Stimulated activated memory B cell treated with anti-CD40 and anti-IgM and Interleukin-4, amounts not matched to agents 10 μg/mL and 1 μg/mL and 100 μg/mL, for 72 hours (primary cell): ENCODE data around the gene CHRNB2.
A peak's percentile ranks its signal among the peaks of the same experiment; 100 is the strongest.

Experiments used
- ATAC-seq: fragments of 150-1000 bp; cut with Tn5 transposase; 2 replicates; pipeline ENCODE4 v1.10.0; 2021
- H3K27ac Mint-ChIP-seq: one replicate; pipeline ENCODE4 v1.8.0; 2022; ENCODE audit warnings: mild to moderate bottlenecking, mixed read lengths
- H3K27me3 Mint-ChIP-seq: one replicate; pipeline ENCODE4 v1.8.0; 2022; ENCODE audit warnings: mixed read lengths
- H3K36me3 Mint-ChIP-seq: one replicate; pipeline ENCODE4 v1.8.0; 2022; ENCODE audit warnings: mixed read lengths
- H3K4me1 Mint-ChIP-seq: one replicate; pipeline ENCODE4 v1.8.0; 2022; ENCODE audit warnings: mixed read lengths
- H3K4me3 Mint-ChIP-seq: one replicate; pipeline ENCODE4 v1.8.0; 2022; ENCODE audit warnings: mild to moderate bottlenecking, moderate library complexity, mixed read lengths
- H3K9me3 Mint-ChIP-seq: one replicate; pipeline ENCODE4 v1.8.0; 2022; ENCODE audit warnings: mixed read lengths

The CHRNB2 gene

DNA sequence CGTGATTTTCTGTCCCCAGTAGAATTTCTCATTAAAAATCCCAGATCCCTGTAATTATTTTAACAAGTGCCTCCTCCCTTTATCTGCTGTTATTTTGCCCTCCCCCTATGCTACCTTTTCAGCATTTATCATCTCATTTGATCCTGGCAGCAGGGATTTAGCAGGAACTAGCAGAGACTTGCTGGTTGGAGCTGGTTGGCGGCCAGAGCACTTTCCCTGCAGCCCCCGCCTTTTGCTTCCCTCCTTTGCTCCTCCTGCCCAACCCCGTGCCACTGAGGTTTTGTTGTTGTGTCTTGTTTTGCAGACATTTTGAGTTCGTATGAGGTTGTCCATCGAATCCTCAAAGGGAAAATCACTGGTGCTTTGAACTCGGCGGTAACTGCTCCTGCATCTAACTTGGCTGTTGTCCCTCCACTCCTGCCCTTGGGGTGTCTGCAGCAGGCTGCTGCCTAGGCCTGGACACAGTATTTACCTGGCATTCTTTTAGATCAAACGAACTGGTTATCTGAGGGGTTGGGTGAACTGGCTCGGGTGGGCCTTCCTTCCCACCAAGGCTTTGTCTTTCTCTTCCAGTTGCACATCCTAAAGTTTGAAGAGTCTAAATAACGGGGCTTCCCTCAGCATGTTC, 20.4 kb upstream of the CHRNB2 start:
- no peak overlapping the region for H3K27ac Mint-ChIP-seq

DNA sequence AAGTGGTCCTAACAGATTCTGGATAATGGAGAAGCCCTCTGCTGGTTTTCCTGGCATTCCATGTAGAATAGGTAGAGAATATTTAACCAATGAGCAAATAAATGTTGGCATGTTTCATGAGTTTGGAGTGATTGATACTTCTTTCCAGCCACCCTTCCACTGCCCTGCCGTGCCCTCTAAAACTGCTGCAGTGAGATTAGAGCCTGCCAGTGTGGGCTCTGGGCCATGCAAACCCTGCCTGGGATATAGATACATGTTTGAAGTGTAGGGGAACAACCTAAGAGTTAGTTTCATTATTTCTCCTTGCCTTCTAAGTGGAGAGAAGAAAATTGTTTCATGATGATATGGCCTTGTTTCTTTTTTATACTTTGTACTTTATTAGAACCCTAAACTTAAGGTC, 19.6 kb upstream of the CHRNB2 start:
- H3K9me3 Mint-ChIP-seq: no peaks in the 10 kb centered on the region
- peaks cover 8% of the 10 kb centered on the region for H3K27me3 Mint-ChIP-seq
- H3K27ac Mint-ChIP-seq: no peak overlapping the region
- H3K4me3 Mint-ChIP-seq: no peak overlapping the region
- no peak for ATAC-seq
- peaks cover 37% of the 10 kb centered on the region for H3K36me3 Mint-ChIP-seq
- peaks cover 27% of the 10 kb centered on the region for H3K4me1 Mint-ChIP-seq

More for the DNA sequence above, 20.4 kb upstream of the CHRNB2 start:
- ATAC-seq: no peak
- Mint-ChIP-seq H3K4me3 (no peak overlapping the region), H3K9me3 (no peaks in the 10 kb centered on the region), H3K36me3 (peaks cover 32% of the 10 kb centered on the region), H3K27me3 (peaks cover 8% of the 10 kb centered on the region), H3K4me1 (peaks cover 27% of the 10 kb centered on the region)

DNA sequence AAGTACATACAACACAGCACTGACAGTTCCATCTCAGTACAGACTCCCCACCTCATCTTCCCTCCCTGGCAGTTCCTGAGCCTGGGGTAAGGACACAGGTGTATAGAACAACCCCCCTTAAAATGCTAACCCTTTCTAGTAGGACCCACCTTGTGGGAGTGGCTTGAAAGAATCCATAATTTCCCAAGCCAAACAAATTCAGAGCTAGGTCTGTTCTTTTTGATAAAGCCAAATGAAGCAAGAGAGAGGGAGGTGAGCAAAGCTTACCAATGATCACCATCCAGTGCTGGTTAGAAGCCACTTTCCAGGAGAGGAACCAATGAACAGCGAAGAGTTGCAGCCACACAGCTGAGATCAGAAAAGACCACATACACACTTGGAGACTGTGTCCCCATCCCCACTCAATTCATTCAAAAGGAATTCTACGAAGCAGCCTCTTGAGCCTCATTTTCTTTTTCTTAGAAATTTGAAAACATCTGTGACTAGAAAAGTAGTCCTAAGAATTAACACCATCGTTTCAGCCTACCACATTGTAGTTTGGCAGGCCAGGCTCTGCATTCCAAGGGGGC, 18.3 kb upstream of the CHRNB2 start:
- H3K27ac Mint-ChIP-seq: no peak overlapping the region
- H3K4me1 Mint-ChIP-seq: peaks cover 27% of the 10 kb centered on the region
- peaks cover 47% of the 10 kb centered on the region for H3K36me3 Mint-ChIP-seq
- no peaks in the 10 kb centered on the region for H3K9me3 Mint-ChIP-seq
- ATAC-seq: no peak
- no peak overlapping the region for H3K4me3 Mint-ChIP-seq
- peaks cover 8% of the 10 kb centered on the region for H3K27me3 Mint-ChIP-seq

DNA sequence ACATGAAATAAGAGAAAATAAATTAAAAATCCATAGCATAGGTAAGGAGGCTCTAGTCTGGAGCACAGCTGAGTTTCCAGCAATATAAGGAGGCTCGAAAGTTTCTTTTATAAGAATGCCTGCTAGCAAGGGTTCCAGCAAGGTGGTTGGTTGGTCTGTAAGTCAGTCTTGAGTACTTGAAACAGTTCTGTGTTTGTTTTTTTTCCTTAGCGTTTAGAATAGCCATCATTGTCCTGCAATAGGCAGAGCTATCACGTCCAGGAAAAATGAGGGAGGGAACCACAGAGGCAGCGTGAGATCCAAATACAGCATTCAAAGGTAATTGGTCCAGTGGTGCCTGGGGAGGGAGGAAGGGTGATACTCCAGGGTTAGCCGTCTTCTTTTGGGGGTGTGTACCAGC, 17.5 kb upstream of the CHRNB2 start:
- ATAC-seq: no peak
- Mint-ChIP-seq H3K27me3 (peaks cover under 1% of the 10 kb centered on the region), H3K27ac (no peak overlapping the region)

DNA sequence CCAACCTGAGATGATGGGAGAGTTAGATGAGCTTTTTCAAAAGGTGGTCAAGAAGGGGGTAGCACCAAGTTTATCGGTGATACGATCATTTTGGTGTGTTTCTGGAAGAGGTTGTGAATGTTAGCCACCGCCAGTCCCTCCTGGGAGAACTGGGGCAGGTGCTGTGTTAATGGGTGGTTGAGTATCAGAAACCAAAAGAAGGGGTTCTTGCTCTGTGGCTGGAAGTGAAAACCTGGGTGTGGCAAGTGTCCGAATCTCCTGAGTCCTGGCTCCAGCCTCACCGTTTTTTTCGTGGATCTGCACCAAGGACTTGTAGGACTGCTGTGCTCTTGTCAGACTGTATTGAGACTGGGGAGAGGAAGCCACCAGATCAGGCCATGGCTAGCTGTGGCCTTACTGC, 16.9 kb upstream of the CHRNB2 start:
- ATAC-seq: no peak
- Mint-ChIP-seq H3K36me3 (peaks cover 60% of the 10 kb centered on the region), H3K27ac (no peak overlapping the region), H3K4me3 (no peak overlapping the region), H3K4me1 (peaks cover 27% of the 10 kb centered on the region), H3K27me3 (no peaks in the 10 kb centered on the region), H3K9me3 (no peaks in the 10 kb centered on the region)

More for the DNA sequence above, 17.5 kb upstream of the CHRNB2 start:
- peaks cover 27% of the 10 kb centered on the region for H3K4me1 Mint-ChIP-seq
- no peak overlapping the region for H3K4me3 Mint-ChIP-seq
- no peaks in the 10 kb centered on the region for H3K9me3 Mint-ChIP-seq
- H3K36me3 Mint-ChIP-seq: peaks cover 54% of the 10 kb centered on the region

DNA sequence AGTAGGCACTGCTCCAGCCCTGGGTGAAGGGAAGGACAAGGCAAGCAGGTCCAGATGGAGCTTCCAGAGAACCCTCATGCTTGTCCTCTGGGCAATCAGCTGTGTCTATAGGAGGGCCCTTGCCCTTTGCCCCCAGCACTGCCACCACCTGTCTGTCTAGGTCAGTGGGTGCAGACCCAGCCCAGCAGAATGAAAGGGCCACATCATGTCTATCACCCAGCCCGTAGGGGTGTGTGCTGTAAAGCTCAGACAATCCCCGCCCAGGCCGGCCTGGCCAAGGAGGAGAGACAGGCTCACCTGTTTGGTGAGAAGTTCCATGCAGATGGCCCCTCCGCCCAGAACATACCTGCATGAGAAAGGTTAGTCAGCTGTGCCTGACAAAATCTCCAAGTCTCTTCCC, 16.1 kb upstream of the CHRNB2 start:
- no peaks in the 10 kb centered on the region for H3K9me3 Mint-ChIP-seq
- H3K27me3 Mint-ChIP-seq: no peaks in the 10 kb centered on the region
- peaks cover 31% of the 10 kb centered on the region for H3K4me1 Mint-ChIP-seq
- H3K27ac Mint-ChIP-seq: no peak overlapping the region
- no peak overlapping the region for H3K4me3 Mint-ChIP-seq
- no peak for ATAC-seq
- peaks cover 64% of the 10 kb centered on the region for H3K36me3 Mint-ChIP-seq

DNA sequence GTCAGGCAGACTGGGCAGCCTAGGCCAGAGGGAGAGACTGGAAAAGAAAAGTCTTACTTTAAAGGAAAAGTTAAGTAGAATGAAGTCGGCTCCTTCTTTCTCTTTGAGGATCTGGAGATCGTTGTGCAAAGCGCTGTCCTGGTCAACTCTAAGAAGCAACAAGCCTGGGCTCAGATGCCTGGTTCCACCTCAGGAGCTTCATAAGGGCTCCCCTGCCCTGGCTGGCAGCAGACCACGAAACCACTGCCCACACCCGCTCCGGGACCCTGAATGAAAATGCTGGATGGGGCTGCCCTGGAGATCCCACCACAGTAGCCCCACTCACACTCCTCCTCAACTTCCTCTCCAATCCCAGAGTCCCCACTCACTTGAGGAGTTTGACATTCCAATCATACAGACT, 15.5 kb upstream of the CHRNB2 start:
- H3K36me3 Mint-ChIP-seq: peaks cover 64% of the 10 kb centered on the region

DNA sequence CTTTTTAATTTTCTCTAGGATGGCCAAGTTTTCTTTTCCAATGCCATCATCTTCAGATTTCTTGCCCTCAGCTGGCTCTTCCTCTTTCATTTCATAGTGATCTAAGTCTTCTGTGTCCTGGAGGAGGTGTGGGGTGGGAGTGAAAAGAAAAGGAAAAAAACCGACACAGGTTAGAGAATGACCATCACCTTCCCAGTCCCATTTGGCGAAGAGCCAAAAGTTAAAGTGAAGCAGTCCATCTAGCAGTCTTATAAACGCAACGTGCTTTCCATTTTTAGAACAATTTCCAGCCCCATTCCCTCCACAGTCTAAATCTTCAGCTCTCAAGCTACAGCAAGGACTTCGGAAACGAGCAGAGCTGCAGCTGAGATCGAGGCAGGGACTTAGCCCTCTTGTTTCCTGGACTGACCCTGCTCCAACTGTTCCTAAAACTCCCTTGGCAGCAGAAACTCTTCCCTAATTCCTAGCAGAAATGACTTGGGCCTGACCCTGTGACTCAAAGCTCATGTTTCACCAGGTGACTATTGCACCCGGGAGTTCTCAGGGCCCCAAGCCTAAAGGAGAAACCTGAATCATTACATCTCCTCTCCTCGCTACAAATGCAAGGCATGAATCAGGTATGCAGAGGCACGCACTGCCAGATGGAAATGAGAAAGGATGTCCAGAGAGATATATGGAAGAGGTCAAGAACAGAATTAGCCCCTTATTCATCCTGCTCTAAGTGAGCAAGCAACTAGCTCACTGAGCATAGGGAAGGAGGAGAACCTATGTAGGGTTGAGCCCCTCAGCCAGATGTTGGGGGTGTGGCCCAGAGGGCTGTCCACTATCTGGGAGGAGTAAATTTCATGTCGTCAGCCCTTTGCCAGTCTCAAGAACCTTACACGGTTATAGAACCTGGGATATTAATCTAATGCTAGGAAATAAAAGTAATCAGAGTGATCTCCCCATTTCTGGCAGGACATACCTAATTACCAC, 14.2 kb upstream of the CHRNB2 start:
- no peak for ATAC-seq
- Mint-ChIP-seq H3K27me3 (no peaks in the 10 kb centered on the region), H3K27ac (no peak overlapping the region), H3K4me1 (peaks cover 44% of the 10 kb centered on the region), H3K36me3 (peaks cover 64% of the 10 kb centered on the region), H3K9me3 (no peaks in the 10 kb centered on the region), H3K4me3 (no peak overlapping the region)

More for the DNA sequence above, 15.5 kb upstream of the CHRNB2 start:
- Mint-ChIP-seq H3K4me3 (no peak overlapping the region), H3K27ac (no peak overlapping the region), H3K9me3 (no peaks in the 10 kb centered on the region), H3K4me1 (peaks cover 34% of the 10 kb centered on the region), H3K27me3 (no peaks in the 10 kb centered on the region)
- ATAC-seq: no peak

DNA sequence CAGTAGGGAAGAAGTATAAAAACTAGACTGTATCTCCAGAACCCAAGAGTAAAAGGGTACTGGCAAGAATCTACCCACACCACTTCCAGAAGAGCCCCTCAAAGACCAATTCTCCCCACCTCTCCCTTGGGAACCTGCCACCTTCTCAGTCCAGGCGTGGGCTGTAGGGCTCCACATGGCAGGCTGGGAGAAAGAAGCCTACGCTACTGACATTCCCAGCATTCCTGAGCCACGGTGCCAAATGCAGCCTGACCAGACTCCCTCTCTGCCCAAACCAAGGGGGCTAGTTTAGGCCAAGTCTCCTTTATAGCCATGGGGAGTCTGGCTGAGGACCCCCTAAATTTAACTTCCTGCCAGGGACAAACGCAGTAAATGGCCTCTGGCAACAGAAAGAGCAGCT, 11.2 kb upstream of the CHRNB2 start:
- Mint-ChIP-seq H3K36me3 (peaks cover 40% of the 10 kb centered on the region), H3K4me1 (peaks cover 30% of the 10 kb centered on the region), H3K27me3 (no peaks in the 10 kb centered on the region), H3K9me3 (no peaks in the 10 kb centered on the region), H3K4me3 (peak overlapping the region; percentile 33), H3K27ac (peak overlapping the region; percentile 85)
- no peak for ATAC-seq

DNA sequence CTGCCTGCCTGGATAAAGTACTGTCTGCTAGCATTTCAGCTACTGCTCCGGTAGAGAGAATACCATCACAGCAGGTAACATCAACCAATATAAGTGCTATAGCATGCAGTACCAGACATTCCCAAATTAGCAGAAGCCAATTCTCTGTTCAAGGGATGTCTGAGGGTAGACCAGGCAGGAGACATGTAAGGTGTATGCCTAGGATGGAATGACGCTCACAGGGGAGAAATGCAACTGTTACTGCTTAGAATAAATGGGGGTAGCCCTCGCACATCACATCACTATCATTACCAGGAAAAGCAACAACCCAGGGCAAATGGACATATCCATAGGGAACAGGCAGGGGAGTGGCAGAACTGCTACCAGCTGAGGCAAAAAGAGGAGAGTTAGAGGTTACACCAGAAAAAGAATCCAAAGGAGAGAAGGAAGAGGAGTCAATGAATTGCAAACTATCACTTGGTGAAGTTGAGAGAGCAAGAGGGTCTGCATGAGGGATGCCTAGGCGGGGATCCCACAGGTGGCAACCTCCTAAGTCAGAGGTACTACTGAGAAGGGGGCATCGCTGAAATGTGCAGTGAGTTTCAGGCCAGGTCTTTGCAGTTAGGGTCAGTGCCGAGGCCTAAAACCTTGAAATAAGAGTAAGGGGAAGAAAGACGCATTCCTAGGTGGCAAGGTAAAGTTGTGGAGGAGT, 10.2 kb upstream of the CHRNB2 start:
- no peaks in the 10 kb centered on the region for H3K27me3 Mint-ChIP-seq
- H3K4me3 Mint-ChIP-seq: peak overlapping the region; percentile 86
- peak overlapping the region; percentile 85 for H3K27ac Mint-ChIP-seq
- peaks cover 25% of the 10 kb centered on the region for H3K4me1 Mint-ChIP-seq
- peaks cover 31% of the 10 kb centered on the region for H3K36me3 Mint-ChIP-seq
- no peak for ATAC-seq
- H3K9me3 Mint-ChIP-seq: no peaks in the 10 kb centered on the region

DNA sequence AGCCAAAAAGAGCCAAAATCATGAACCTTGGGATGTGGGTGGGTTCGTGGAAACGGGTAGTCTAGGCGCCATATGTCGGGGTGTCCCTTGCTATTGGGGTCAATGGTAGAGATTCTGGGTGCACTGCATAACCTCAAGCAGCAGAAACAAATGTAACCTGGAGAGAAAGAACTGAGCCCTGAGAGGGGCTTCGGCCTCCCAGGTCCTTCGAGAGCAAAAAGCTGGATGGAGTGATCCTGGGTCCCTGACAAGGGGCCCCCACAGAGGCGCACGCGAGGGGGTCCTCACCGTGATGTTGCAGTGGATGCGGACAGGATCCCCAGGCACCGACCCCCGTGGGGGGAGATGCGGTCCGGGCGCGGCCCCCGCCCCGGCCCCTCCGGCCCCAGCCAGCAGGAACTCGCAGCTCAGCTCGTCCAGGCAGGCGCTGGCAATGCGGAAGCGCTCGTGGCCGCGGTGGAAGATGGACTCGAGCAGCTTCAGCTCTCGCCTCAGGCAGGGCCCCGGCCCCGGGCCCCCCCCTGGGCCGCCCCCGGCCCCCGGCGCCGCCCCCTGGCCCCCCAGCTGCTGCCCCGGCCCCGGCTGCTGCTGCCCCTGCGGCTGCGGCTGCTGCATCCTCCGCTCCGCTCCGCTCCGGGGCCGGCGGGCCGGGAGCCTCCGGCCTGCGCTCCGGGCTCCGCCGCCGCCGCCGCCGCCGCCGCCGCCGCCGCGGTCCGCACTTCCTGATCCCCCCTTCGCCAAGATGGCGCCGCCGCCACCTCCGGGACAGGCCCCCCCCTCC, 9.4 kb upstream of the CHRNB2 start, which contains the start of gene UBE2Q1:
TSS of gene UBE2Q1 (minus strand) at position 724 of the 781 bp plus-strand sequence. CDS start at position 615, 109 bp downstream.
- H3K27ac Mint-ChIP-seq: peak within 1 kb of the TSS; percentile 85
- H3K4me3 Mint-ChIP-seq: peak within 1 kb of the TSS; percentile 86
- peaks cover 25% of the 10 kb centered on the region for H3K4me1 Mint-ChIP-seq
- H3K9me3 Mint-ChIP-seq: no peaks in the 10 kb centered on the region
- peak; percentile 29 for ATAC-seq
- peaks cover 26% of the 10 kb centered on the region for H3K36me3 Mint-ChIP-seq
- no peaks in the 10 kb centered on the region for H3K27me3 Mint-ChIP-seq

DNA sequence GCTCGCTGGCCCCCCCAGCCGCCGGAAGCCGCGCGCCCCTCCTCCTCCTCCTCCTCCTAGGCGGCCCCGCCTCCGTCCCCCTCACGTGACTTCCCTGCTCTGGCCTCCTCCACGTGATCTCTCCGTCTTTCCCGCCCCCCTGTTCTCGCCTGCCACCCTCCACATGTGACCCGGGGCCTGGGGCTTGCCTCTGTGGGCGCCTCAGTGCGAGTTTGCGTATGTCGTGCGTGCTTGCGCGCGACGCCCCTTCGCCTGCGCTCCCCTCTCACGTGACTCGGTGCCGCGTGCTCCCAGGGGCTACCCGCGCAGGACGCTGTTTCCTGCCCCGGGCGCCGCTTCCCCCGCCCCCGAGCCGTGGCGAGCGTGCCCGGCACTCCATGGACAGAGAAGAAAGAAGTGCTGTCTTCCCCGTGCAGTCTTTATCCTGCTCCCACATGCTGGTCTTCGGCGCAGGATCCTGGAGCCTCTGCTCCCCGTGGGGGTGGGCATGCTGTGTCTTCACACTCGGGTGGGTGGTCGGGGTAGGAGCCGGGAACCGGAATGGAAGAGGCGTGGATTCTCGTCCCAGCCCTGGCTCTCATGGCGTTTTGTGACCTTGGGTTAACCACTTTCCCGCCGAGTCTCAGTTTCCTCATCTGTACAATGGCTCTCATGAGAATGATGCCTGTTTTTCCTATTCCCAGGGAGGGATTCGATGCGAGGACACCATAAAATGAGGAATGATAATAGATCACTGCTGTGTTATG, 8.7 kb upstream of the CHRNB2 start:
- H3K4me1 Mint-ChIP-seq: peaks cover 25% of the 10 kb centered on the region
- peak overlapping the region; percentile 77 for H3K4me3 Mint-ChIP-seq
- no peaks in the 10 kb centered on the region for H3K9me3 Mint-ChIP-seq
- no peaks in the 10 kb centered on the region for H3K27me3 Mint-ChIP-seq
- peaks cover 18% of the 10 kb centered on the region for H3K36me3 Mint-ChIP-seq
- peak; percentile 96 for ATAC-seq
- H3K27ac Mint-ChIP-seq: peak overlapping the region; percentile 85

DNA sequence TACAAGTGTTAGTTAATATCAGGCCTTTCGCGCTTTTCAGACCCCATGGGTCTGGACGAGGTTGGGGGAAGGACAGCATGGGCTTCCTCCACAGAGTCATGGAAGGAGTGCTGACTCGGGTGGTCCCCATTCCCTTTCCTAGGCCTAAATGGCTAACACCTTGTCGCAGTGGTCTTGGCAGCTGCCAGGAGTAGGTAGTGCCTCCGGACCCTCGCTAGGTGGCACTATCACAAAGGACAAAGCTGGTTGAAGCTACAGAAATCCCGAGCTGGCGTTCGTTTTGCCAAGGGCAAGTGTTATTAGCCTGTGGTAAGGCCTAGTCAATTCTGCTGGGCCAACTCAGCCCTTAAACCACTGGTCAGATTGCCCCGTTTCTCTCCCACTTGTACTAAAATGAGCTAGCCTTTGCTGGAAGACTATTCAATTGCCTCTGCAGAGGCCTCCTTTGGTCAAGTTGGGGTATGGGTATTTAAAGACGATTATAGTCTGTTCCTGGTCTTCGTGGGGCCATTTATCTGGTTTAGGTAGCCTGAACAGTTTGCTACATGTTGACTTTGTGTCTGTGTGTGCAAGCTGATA, 8.0 kb upstream of the CHRNB2 start:
- H3K4me3 Mint-ChIP-seq: peak overlapping the region; percentile 77
- ATAC-seq: peak; percentile 72
- H3K4me1 Mint-ChIP-seq: peaks cover 25% of the 10 kb centered on the region

More for the DNA sequence above, 8.0 kb upstream of the CHRNB2 start:
- Mint-ChIP-seq H3K27ac (peak overlapping the region; percentile 85), H3K27me3 (no peaks in the 10 kb centered on the region), H3K36me3 (peaks cover 15% of the 10 kb centered on the region), H3K9me3 (no peaks in the 10 kb centered on the region)
